Measurements from ENCODE around the gene PWP2. TPM values are rescaled to one million over a fixed set of nuclear protein-coding genes. Genes with fewer than 3 reads are reported as not detected.

PWP2 gene
- total and polyA plus RNA-seq, 2 donors (not counting 3 experiments of a cell fraction or from before 2014, with no cell fraction given), result 5.1 to 31.8 TPM

GRCh38 chr21:44058981-44059380 lies 48.2 kb upstream of the PWP2 start:
- Histone ChIP-seq H3K27me3 (ENCODE audit: control insufficient read depth in 2 of 2, insufficient read depth in 2 of 2, low read length in 2 of 2) (no peaks in the 10 kb centered on the region), H3K79me2 (ENCODE audit: control insufficient read depth, insufficient read depth, low read length) (peaks cover 7% of the 10 kb centered on the region), H3K36me3 (ENCODE audit: control insufficient read depth in 2 of 2, extremely low read depth in 1 of 2, insufficient read depth in 2 of 2, low read length in 2 of 2) (peaks cover 19 to 21% of the 10 kb centered on the region in 2 experiments), H2AFZ (ENCODE audit: low read depth, low read length) (no peak overlapping the region), H3K4me1 (ENCODE audit: control insufficient read depth, extremely low read depth, insufficient read depth, low read length) (no peaks in the 10 kb centered on the region), H3K4me2 (ENCODE audit: insufficient read depth, low read length) (no peak overlapping the region), H3K4me3 (replicated peaks in 1 of 3; ENCODE audit: insufficient read depth in 1 of 3, low read depth in 1 of 3, low read length in 3 of 3) (no peak overlapping the region), H3K9ac (replicated peaks; ENCODE audit: extremely low read depth, insufficient read depth, low read length) (no peak overlapping the region), H3K9me3 (replicated peaks; ENCODE audit: control insufficient read depth, insufficient read depth, low read length) (no peaks in the 10 kb centered on the region), H3K27ac (ENCODE audit: insufficient read depth, low read depth, low read length) (no peak overlapping the region), H3K9me1 (replicated peaks; ENCODE audit: control insufficient read depth, extremely low read depth, insufficient read depth, low read length) (no peaks in the 10 kb centered on the region), H4K20me1 (replicated peaks; ENCODE audit: control insufficient read depth, extremely low read depth, insufficient read depth, low read length) (no peaks in the 10 kb centered on the region)
- no peak for DNase-seq (ENCODE audit: low read depth, low spot score)
- dilution Hi-C loops (cut with MboI; ENCODE audit: extremely low pct_ligation_motif_present, low sequenced_read_pairs) (no loop called here), intact Hi-C loops (cut with micrococcal nuclease) (no loop called here)
- no TSS peak for BruUV-seq (replicated peaks)
- TF ChIP-seq MAX (IDR thresholded peaks at IDR 0.05; ENCODE audit: insufficient read depth, insufficient read length) (no peak), CTCF (IDR thresholded peaks at IDR 0.05; ENCODE audit: extremely low read depth in 1 of 2, insufficient read depth in 1 of 2, low read depth in 1 of 2, low read length in 2 of 2) (no peak), FOS (IDR thresholded peaks at IDR 0.05; ENCODE audit: borderline replicate concordance, insufficient read depth, low read length) (no peak), EZH2 (IDR thresholded peaks at IDR 0.05; ENCODE audit: borderline replicate concordance, low read depth, low read length, severe bottlenecking) (no peak), GATA2 (IDR thresholded peaks at IDR 0.05; ENCODE audit: insufficient read depth, insufficient read length, low read depth, low read length) (no peak), JUN (IDR thresholded peaks at IDR 0.05; ENCODE audit: borderline replicate concordance, insufficient read depth, insufficient read length, low read depth) (no peak), POLR2A (IDR thresholded peaks at IDR 0.05; ENCODE audit: low read depth, low read length) (no peak), POLR2AphosphoS5 (IDR thresholded peaks at IDR 0.05; ENCODE audit: insufficient read depth, low read depth, low read length) (no peak), MYC (IDR thresholded peaks at IDR 0.05; ENCODE audit: low read depth, low read length) (no peak)
- POLR2A ChIA-PET, result no interaction called here
- CTCF ChIA-PET, result interaction anchor here (0.8 kb wide), 1 partner anchor 21 kb away, joined by 3 read pairs; no protein-coding TSS in a partner anchor
- FAIRE-seq, result no peak

Data from endothelial cell of umbilical vein (primary cell).